ENCODE results near the gene PPP1R9B. TPM values are rescaled to one million over a fixed set of nuclear protein-coding genes. Genes with fewer than 3 reads are reported as not detected.

The PPP1R9B gene
- total and polyA plus RNA-seq, 4 donors, result 0.90 to 26.1 (median 7.1) TPM

- Histone ChIP-seq H3K36me3 (ENCODE audit: control insufficient read depth in 4 of 4, insufficient read depth in 3 of 4, low read depth in 1 of 4, low read length in 3 of 4) (no peaks in the 10 kb centered on the region), H3K4me3 (ENCODE audit: low read depth in 1 of 3, low read length in 3 of 3) (no peak overlapping the region), H3K9ac (ENCODE audit: low read depth in 1 of 2, low read length in 2 of 2) (no peak overlapping the region), H3K9me3 (ENCODE audit: control insufficient read depth in 4 of 4, low read length in 3 of 4) (no peaks in the 10 kb centered on the region), H3K27ac (ENCODE audit: low read depth in 1 of 2, low read length in 2 of 2) (no peak overlapping the region), H3K4me1 (ENCODE audit: control insufficient read depth in 4 of 4, insufficient read depth in 4 of 4, low read length in 3 of 4) (peaks cover 0 to 6% (median 0%) of the 10 kb centered on the region in 4 donors), H3K27me3 (ENCODE audit: control insufficient read depth in 4 of 4, insufficient read depth in 4 of 4, low read length in 3 of 4) (no peaks in the 10 kb centered on the region)
- DNase-seq (ENCODE audit: low spot score), result no peak
- WGBS, result 93% methylated on average over 20 of the region's 20 CpGs
- TF ChIP-seq HNF4A (conservative IDR thresholded peaks at IDR 0.05), result no peak
- TF ChIP-seq ATF3 (IDR thresholded peaks at IDR 0.05), result no peak
- TF ChIP-seq SP1 (IDR thresholded peaks at IDR 0.05), result no peak
- TF ChIP-seq YY1 (IDR thresholded peaks at IDR 0.05), result no peak
- no peak for TF ChIP-seq RAD21 (IDR thresholded peaks at IDR 0.05)
- TF ChIP-seq MAX (IDR thresholded peaks at IDR 0.05), result no peak
- no peak for TF ChIP-seq REST (IDR thresholded peaks at IDR 0.05)
- no peak for TF ChIP-seq HNF4G (IDR thresholded peaks at IDR 0.05)
- TF ChIP-seq EGR1 (IDR thresholded peaks at IDR 0.05; ENCODE audit: low read depth in 2 of 2), result no peak
- no peak for TF ChIP-seq RXRA (IDR thresholded peaks at IDR 0.05)
- no peak for TF ChIP-seq GABPA (IDR thresholded peaks at IDR 0.05 in 1 of 2, conservative IDR thresholded peaks at IDR 0.05 in 1 of 2)
- no peak for TF ChIP-seq CTCF (IDR thresholded peaks at IDR 0.05; ENCODE audit: low read depth, low read length, missing input control)
- TF ChIP-seq ZBTB33 (IDR thresholded peaks at IDR 0.05), result no peak
- TF ChIP-seq FOXA1 (IDR thresholded peaks at IDR 0.05), result no peak
- TF ChIP-seq TAF1 (conservative IDR thresholded peaks at IDR 0.05), result no peak
- TF ChIP-seq NR2F2 (IDR thresholded peaks at IDR 0.05), result no peak
- TF ChIP-seq FOXA2 (IDR thresholded peaks at IDR 0.05), result no peak
Observed at GRCh38 chr17:50176559-50177357, 26.3 kb upstream of the PPP1R9B start.

All from liver (tissue), 9 donors.